Renal cortical epithelial cell (primary cell): ENCODE measurements around the gene CD300H. TPM values are rescaled to one million over a fixed set of nuclear protein-coding genes. Genes with fewer than 3 reads are reported as not detected.
"Not testable (repeated sequence)": the region's sequence is repeated elsewhere in the genome, so short reads cannot be mapped to it uniquely, and the experiment has no call there.

ENCODE experiments used
- DNase-seq: peaks from one replicate; pipeline ENCODE4 v3.0.0-alpha.2; 2011; ENCODE audit warnings: low read depth
- total RNA-seq: library from RNA; depleted of rRNA; stranded (reverse); fragments of >200 nt; gene quantifications from 2 replicates; pipeline ENCODE4 v1.2.3, GENCODE V29; 2014

CD300H gene
- total RNA-seq, 1 donor from 2014 or later: not detected

GRCh38 chr17:74584292-74585060 is 17.2 kb upstream of the CD300H start:
- DNase-seq: no peak

- DNase-seq: no peak
Observed at GRCh38 chr17:74582633-74583032, 15.3 kb upstream of the CD300H start.

- no peak for DNase-seq
Observed at GRCh38 chr17:74579900-74580299, 12.6 kb upstream of the CD300H start.

GRCh38 chr17:74578979-74579378 is 11.7 kb upstream of the CD300H start:
- no peak for DNase-seq

GRCh38 chr17:74574489-74575142 is 7.3 kb upstream of the CD300H start:
- DNase-seq: no peak

GRCh38 chr17:74573635-74574034 is 6.3 kb upstream of the CD300H start:
- not testable (repeated sequence) for DNase-seq

- no peak for DNase-seq
Observed at GRCh38 chr17:74573169-74573568, 5.9 kb upstream of the CD300H start.

GRCh38 chr17:74571621-74572270 is 4.4 kb upstream of the CD300H start:
- DNase-seq: no peak

- peak; percentile 95 for DNase-seq
Observed at GRCh38 chr17:74569020-74570003, 2.0 kb upstream of the CD300H start.

GRCh38 chr17:74568106-74568873 is 981 bp upstream of the CD300H start:
- peak; percentile 2 for DNase-seq

GRCh38 chr17:74566132-74566753 is 1.1 kb downstream of the CD300H start:
- DNase-seq: peak; percentile 14

GRCh38 chr17:74565126-74565525 is 2.2 kb downstream of the CD300H start:
- DNase-seq: no peak

GRCh38 chr17:74563358-74563757 is 4.0 kb downstream of the CD300H start:
- DNase-seq: no peak

- DNase-seq: no peak
Observed at GRCh38 chr17:74561586-74561985, 5.7 kb downstream of the CD300H start.

GRCh38 chr17:74558882-74559519 is 8.3 kb downstream of the CD300H start:
- no peak for DNase-seq

- DNase-seq: not testable (repeated sequence)
Observed at GRCh38 chr17:74558402-74558801, 8.9 kb downstream of the CD300H start.

- no peak for DNase-seq
Observed at GRCh38 chr17:74555427-74555940, 11.8 kb downstream of the CD300H start.

- no peak for DNase-seq
Observed at GRCh38 chr17:74554909-74555308, 12.4 kb downstream of the CD300H start.

- DNase-seq: peak; percentile 2
Observed at GRCh38 chr17:74552037-74552436, 15.3 kb downstream of the CD300H start.

GRCh38 chr17:74550602-74551001 is 16.7 kb downstream of the CD300H start:
- no peak for DNase-seq
